Astrocyte (in vitro differentiated cells and primary cell): ENCODE measurements around the gene MARCHF4.

Experiments
- CTCF ChIP-seq: IDR thresholded peaks from 2 replicates; pipeline ENCODE4 v1.5.1; 2011; ENCODE audit warnings: low read depth, mild to moderate bottlenecking, inconsistent platforms, low read length, moderate library complexity; ENCODE audit not compliant: insufficient read depth
- EZH2 ChIP-seq: IDR thresholded peaks from 2 replicates; pipeline ENCODE4 v1.6.1; 2012; ENCODE audit warnings: mild to moderate bottlenecking, low read length, inconsistent platforms; ENCODE audit not compliant: insufficient read depth

DNA sequence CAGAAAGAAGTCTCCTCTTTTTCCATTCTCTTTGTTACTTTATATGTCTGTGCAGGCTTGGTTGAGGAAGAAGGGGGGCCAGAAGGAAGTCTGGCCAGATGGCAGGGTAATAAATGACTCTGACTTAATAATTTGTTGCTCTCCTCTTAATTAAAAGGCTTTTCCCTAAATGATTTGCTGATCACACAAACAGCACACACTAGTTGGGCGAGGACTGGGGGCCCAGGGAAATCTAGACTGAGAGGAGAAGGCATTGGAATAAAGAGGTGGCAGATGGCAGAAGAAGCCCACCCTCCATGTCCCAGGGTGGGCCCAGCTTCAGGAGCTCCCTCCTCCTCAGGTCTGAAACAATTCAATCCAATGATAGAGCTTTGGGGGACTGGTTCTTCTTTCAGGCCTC lies 27.3 kb upstream of the MARCHF4 start:
- no peak for TF ChIP-seq CTCF
- no peak for TF ChIP-seq EZH2
